ENCODE data around the gene PDE6H. TPM values are rescaled to one million over a fixed set of nuclear protein-coding genes. Genes with fewer than 3 reads are reported as not detected.

PDE6H gene
- total and polyA plus RNA-seq, 10 of the 15 experiments (the other 5 are each of a cell fraction or from before 2014, with no cell fraction given), result 0.16 TPM; not detected in 9

GRCh38 chr12:14961466-14962152, 11.2 kb upstream of the PDE6H start, which contains the start of gene ARHGDIB (continued):
- TF ChIP-seq BCL3 (IDR thresholded peaks at IDR 0.05; ENCODE audit: borderline replicate concordance, insufficient read depth, low read depth, low read length, poor library complexity, severe bottlenecking) (peak; percentile 64), SUZ12 (IDR thresholded peaks at IDR 0.05; ENCODE audit: unreplicated experiment) (no peak), FOXK2 (IDR thresholded peaks at IDR 0.05) (no peak), NR2C2 (IDR thresholded peaks at IDR 0.05; ENCODE audit: borderline replicate concordance, control insufficient read depth, insufficient read length, low read depth) (no peak), NFXL1 (IDR thresholded peaks at IDR 0.05; ENCODE audit: borderline replicate concordance) (no peak), MYC (IDR thresholded peaks at IDR 0.05; ENCODE audit: insufficient read depth, insufficient read length, insufficient replicate concordance, low read length, severe bottlenecking) (no peak), NFIC (IDR thresholded peaks at IDR 0.05; ENCODE audit: low read depth, low read length) (peak; percentile 46; the same call in 1 of the 2 replicates), ZBTB33 (IDR thresholded peaks at IDR 0.05) (no peak), ZBTB11 (CRISPR knock-in tag; IDR thresholded peaks at IDR 0.05) (no peak), POLR2AphosphoS2 (IDR thresholded peaks at IDR 0.05; ENCODE audit: low read depth, low read length) (peak; percentile 70), E2F4 (IDR thresholded peaks at IDR 0.05; ENCODE audit: low read depth, low read length) (no peak), KAT2A (conservative IDR thresholded peaks at IDR 0.05; ENCODE audit: control insufficient read depth, low read depth, low read length) (no peak), JUND (IDR thresholded peaks at IDR 0.05; ENCODE audit: low read depth, low read length) (no peak), EGR1 (IDR thresholded peaks at IDR 0.05; ENCODE audit: borderline replicate concordance in 1 of 2, low read depth in 2 of 2, low read length in 2 of 2) (peak in 1 of 2 experiments; percentile 61; a peak in 1 of 3 replicates), HCFC1 (IDR thresholded peaks at IDR 0.05; ENCODE audit: low read length) (no peak), SMARCA5 (IDR thresholded peaks at IDR 0.05) (no peak), PAX5 (IDR thresholded peaks at IDR 0.05; ENCODE audit: borderline replicate concordance, low read depth, low read length) (peak; percentile 16; the same call in 1 of the 2 replicates), SREBF2 (IDR thresholded peaks at IDR 0.05; ENCODE audit: low read length) (no peak), IKZF2 (IDR thresholded peaks at IDR 0.05) (peak in 1 of 2 experiments; percentile 16; a peak in 1 of 4 replicates), BACH1 (IDR thresholded peaks at IDR 0.05; ENCODE audit: borderline replicate concordance) (no peak), SPI1 (IDR thresholded peaks at IDR 0.05; ENCODE audit: borderline replicate concordance, insufficient read depth, low read depth, low read length) (peak; percentile 50; the same call in 1 of the 2 replicates)
